BE2C (cell line): ENCODE measurements around the gene IFNG-AS1.

Experiments used
- DNase-seq: peaks from one replicate; pipeline ENCODE4 v3.0.0-alpha.2; 2020
- H3K27me3 ChIP-seq: fragments of 250-450 bp; sonication (Bioruptor Pico); 2 replicates; pipeline ENCODE4 v1.5.1; 2020; ENCODE audit warnings: mild to moderate bottlenecking
- H3K36me3 ChIP-seq: fragments of 250-450 bp; sonication (Bioruptor Pico); 2 replicates; pipeline ENCODE4 v1.5.1; 2020; ENCODE audit warnings: mild to moderate bottlenecking
- H3K4me1 ChIP-seq: fragments of 250-450 bp; sonication (Bioruptor Pico); 2 replicates; pipeline ENCODE4 v1.5.1; 2020
- H3K4me3 ChIP-seq: 2 replicates; pipeline ENCODE4 v1.5.1; 2011; ENCODE audit warnings: low read depth, low read length
- H3K9me3 ChIP-seq: fragments of 250-450 bp; sonication (Bioruptor Pico); 2 replicates; pipeline ENCODE4 v1.5.1; 2020
- TF ChIP-seq, protein P1 (sequence below): IDR thresholded peaks from 2 replicates; pipeline ENCODE4 v1.5.1; 2012; ENCODE audit warnings: mild to moderate bottlenecking, low read depth, low read length

IFNG-AS1 gene

DNA sequence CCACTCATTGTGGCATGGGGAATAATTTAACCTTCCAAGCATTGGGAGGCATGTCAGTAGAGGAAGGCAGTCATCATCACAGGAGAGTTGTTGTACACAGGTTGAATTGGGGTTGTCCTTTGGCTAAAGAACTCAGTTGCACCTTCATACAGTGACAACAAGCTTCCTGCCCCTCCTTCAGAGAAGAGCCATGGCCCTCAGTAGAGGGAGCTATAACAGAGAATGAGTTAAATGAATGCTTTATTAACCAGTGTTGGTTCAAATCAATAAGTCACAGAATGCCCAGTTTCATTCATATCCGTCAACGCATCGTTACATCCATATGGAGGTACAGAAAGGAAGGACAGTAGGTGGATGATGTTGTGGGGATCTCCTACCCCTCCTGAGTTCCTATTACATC lies 4.8 kb downstream of the IFNG-AS1 start:
- TF ChIP-seq, protein P1, sequence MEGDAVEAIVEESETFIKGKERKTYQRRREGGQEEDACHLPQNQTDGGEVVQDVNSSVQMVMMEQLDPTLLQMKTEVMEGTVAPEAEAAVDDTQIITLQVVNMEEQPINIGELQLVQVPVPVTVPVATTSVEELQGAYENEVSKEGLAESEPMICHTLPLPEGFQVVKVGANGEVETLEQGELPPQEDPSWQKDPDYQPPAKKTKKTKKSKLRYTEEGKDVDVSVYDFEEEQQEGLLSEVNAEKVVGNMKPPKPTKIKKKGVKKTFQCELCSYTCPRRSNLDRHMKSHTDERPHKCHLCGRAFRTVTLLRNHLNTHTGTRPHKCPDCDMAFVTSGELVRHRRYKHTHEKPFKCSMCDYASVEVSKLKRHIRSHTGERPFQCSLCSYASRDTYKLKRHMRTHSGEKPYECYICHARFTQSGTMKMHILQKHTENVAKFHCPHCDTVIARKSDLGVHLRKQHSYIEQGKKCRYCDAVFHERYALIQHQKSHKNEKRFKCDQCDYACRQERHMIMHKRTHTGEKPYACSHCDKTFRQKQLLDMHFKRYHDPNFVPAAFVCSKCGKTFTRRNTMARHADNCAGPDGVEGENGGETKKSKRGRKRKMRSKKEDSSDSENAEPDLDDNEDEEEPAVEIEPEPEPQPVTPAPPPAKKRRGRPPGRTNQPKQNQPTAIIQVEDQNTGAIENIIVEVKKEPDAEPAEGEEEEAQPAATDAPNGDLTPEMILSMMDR = no peak
- Histone ChIP-seq H3K27me3 (no peaks in the 10 kb centered on the region), H3K4me3 (no peak overlapping the region), H3K4me1 (no peaks in the 10 kb centered on the region), H3K36me3 (no peaks in the 10 kb centered on the region), H3K9me3 (no peaks in the 10 kb centered on the region)
- no peak for DNase-seq

DNA sequence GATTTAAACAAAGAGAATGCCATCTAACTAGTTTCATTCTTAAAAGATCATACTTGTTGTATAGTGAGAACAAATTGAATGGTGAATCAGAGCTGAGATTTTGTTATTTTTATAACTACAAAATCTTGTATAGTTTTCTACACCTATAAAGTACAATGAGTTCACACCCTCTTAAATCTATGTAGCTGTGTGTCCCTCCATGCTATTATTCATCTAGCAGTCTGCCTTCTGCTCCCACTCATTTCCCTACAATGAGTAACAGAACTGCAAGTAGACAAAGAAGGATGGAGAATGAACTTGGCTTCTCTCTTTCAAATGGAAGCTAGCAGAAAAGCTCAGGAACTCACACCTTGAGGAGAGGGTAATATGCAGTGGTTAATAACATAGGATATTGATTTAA lies 7.1 kb downstream of the IFNG-AS1 start:
- TF ChIP-seq, protein P1 = no peak
- Histone ChIP-seq H3K36me3 (no peaks in the 10 kb centered on the region), H3K27me3 (no peaks in the 10 kb centered on the region), H3K4me3 (no peak overlapping the region), H3K4me1 (no peaks in the 10 kb centered on the region), H3K9me3 (no peaks in the 10 kb centered on the region)
- no peak for DNase-seq

DNA sequence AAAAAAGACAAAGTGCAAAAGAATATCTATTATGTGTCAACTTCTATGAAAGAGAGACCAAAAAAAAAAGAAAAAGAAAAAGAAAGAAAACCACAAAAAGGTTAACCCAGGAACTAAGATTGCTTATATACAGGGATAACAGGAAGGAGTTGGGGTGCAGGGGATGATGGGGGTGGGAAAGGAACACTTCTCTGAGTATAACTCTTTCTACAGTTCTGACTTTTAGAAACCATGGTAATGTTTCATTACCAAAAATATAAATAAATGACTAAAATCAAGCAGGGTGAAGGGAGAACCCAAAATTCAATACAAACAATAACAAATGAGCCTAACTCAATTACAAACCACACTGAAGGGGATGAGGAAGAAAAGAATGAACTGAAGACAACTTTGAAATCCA lies 9.1 kb downstream of the IFNG-AS1 start:
- Histone ChIP-seq H3K27me3 (no peaks in the 10 kb centered on the region), H3K9me3 (no peaks in the 10 kb centered on the region), H3K4me1 (no peaks in the 10 kb centered on the region), H3K4me3 (no peak overlapping the region), H3K36me3 (no peaks in the 10 kb centered on the region)
- TF ChIP-seq, protein P1 = no peak
- DNase-seq = no peak

DNA sequence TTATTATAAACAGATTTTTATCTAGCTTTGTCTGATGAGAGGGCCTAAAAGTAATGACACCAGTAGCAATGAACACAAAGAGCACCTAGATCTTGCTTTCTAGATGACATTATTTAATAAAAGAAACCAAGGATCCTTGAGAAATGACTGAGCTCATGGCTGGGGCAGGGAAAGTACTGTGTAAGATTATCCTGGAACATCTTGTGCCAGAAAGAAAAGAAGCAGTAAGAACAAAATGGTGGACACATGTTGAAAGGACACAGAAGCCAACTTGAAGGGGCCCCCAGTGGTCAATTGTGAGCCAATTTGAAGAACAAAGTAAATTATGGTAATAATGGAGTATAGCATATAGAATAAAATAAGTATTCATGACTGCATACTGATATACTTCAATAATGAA lies 10.0 kb downstream of the IFNG-AS1 start:
- Histone ChIP-seq H3K4me3 (no peak overlapping the region), H3K36me3 (no peaks in the 10 kb centered on the region), H3K9me3 (no peaks in the 10 kb centered on the region), H3K27me3 (no peaks in the 10 kb centered on the region), H3K4me1 (no peaks in the 10 kb centered on the region)
- TF ChIP-seq, protein P1 = no peak
- DNase-seq = no peak

DNA sequence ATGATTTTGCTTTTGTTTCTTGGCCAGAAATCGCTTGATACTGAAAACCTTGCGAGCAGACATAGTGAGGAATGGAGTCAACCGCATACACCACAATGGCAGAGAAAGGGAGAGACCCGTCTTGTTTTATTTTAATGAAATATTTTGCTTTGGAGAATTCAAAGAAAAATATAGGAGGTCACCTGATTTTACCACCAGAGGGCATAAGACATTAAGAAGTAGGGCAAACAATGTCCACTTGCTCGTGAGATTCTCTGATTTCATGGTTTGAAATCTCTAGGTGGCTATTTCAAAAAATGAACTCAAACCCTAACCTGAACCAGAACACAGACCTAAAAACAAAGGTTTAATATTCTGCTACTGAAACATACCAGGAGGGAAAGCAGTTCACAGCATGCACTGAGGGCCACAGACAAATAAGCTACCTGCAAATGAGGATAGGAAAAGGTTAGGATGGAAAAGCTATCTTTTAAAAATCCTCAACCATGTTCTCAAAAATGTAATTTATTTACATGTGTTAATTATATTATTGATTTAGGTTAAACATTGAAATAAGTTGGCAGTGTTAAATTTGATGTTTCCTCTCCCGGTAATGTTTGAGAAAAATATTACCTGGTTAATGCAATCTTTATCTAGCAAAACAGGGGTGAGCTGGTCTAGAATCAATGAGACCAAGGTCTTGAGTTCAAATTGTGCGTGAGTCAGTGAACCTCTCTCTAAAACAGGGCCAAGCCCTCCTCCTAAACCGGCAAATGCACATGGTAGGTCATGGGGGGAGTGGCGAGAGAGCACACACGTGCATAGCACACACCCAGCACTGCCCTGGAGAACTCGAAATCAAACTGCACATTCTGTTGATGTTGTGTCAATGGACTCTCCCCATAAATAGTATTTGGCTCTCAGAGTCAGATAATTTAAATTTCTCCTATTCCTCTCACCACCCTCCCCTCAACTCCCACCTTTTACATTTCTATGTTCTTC lies 12.5 kb downstream of the IFNG-AS1 start:
- DNase-seq = no peak
- no peaks in the 10 kb centered on the region for H3K27me3 ChIP-seq
- H3K4me3 ChIP-seq = no peak overlapping the region
- no peaks in the 10 kb centered on the region for H3K4me1 ChIP-seq
- H3K36me3 ChIP-seq = no peaks in the 10 kb centered on the region
- no peaks in the 10 kb centered on the region for H3K9me3 ChIP-seq
- TF ChIP-seq, protein P1 = peak; percentile 33; the same call in 1 of the 2 replicates

DNA sequence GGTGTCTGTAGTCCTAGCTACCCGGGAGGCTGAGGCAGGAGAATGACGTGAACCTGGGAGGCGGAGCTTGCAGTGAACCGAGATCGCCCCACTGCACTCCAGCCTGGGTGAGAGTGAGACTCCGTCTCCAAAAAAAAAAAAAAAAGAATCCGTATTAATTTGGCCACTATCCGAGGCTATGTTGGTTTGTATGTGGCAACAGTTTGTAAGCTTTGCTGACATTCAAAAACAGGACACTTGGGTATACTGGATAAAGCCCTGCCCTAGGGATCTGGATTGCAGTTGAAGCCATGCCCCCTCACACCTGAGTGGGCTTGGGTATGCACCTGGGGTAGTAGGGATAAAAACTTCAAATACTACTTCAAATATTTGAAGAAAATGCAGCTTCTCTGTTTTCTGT lies 14.5 kb downstream of the IFNG-AS1 start:
- Histone ChIP-seq H3K9me3 (no peaks in the 10 kb centered on the region), H3K27me3 (no peaks in the 10 kb centered on the region), H3K4me1 (no peaks in the 10 kb centered on the region), H3K36me3 (no peaks in the 10 kb centered on the region), H3K4me3 (no peak overlapping the region)
- TF ChIP-seq, protein P1 = no peak
- DNase-seq = no peak
